ENCODE data around the gene SGCD.

DNA sequence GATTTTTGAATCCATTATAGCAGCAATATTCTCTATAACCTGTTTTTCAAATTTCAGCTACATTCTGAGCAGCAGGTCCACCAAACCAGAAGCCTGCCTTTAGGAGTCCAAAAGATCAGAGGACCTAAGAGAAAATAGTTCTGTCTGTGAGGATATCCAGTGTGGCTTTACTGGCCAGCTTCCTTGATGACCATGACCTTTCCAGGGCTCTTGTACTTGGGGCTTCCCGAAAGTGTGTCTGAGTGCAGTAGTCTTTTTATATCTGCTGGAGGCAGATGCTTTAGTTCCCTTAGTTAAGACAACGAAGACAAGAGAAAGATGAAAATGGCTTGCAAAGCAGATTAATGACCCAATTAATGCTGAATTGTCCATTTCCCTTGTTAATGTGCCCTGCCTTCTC is 72.4 kb downstream of the SGCD start:
- TF ChIP-seq DIDO1 (tag; IDR thresholded peaks at IDR 0.05; ENCODE audit: low read depth) (no peak), EGR1 (conservative IDR thresholded peaks at IDR 0.05) (no peak), NFIC (IDR thresholded peaks at IDR 0.05) (no peak), POLR2A (conservative IDR thresholded peaks at IDR 0.05) (no peak), NCOA1 (IDR thresholded peaks at IDR 0.05; ENCODE audit: low read depth) (no peak)
- TF ChIP-seq, protein P1, sequence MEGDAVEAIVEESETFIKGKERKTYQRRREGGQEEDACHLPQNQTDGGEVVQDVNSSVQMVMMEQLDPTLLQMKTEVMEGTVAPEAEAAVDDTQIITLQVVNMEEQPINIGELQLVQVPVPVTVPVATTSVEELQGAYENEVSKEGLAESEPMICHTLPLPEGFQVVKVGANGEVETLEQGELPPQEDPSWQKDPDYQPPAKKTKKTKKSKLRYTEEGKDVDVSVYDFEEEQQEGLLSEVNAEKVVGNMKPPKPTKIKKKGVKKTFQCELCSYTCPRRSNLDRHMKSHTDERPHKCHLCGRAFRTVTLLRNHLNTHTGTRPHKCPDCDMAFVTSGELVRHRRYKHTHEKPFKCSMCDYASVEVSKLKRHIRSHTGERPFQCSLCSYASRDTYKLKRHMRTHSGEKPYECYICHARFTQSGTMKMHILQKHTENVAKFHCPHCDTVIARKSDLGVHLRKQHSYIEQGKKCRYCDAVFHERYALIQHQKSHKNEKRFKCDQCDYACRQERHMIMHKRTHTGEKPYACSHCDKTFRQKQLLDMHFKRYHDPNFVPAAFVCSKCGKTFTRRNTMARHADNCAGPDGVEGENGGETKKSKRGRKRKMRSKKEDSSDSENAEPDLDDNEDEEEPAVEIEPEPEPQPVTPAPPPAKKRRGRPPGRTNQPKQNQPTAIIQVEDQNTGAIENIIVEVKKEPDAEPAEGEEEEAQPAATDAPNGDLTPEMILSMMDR (IDR thresholded peaks at IDR 0.05 in 2 of 3, conservative IDR thresholded peaks at IDR 0.05 in 1 of 3; ENCODE audit: insufficient read depth in 2 of 3, low read depth in 1 of 3, low read length in 3 of 3) = no peak
- TF ChIP-seq, protein P2, sequence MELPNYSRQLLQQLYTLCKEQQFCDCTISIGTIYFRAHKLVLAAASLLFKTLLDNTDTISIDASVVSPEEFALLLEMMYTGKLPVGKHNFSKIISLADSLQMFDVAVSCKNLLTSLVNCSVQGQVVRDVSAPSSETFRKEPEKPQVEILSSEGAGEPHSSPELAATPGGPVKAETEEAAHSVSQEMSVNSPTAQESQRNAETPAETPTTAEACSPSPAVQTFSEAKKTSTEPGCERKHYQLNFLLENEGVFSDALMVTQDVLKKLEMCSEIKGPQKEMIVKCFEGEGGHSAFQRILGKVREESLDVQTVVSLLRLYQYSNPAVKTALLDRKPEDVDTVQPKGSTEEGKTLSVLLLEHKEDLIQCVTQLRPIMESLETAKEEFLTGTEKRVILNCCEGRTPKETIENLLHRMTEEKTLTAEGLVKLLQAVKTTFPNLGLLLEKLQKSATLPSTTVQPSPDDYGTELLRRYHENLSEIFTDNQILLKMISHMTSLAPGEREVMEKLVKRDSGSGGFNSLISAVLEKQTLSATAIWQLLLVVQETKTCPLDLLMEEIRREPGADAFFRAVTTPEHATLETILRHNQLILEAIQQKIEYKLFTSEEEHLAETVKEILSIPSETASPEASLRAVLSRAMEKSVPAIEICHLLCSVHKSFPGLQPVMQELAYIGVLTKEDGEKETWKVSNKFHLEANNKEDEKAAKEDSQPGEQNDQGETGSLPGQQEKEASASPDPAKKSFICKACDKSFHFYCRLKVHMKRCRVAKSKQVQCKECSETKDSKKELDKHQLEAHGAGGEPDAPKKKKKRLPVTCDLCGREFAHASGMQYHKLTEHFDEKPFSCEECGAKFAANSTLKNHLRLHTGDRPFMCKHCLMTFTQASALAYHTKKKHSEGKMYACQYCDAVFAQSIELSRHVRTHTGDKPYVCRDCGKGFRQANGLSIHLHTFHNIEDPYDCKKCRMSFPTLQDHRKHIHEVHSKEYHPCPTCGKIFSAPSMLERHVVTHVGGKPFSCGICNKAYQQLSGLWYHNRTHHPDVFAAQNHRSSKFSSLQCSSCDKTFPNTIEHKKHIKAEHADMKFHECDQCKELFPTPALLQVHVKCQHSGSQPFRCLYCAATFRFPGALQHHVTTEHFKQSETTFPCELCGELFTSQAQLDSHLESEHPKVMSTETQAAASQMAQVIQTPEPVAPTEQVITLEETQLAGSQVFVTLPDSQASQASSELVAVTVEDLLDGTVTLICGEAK (IDR thresholded peaks at IDR 0.05) = no peak
- TF ChIP-seq, protein P2 (CRISPR knock-in tag; IDR thresholded peaks at IDR 0.05) = no peak
